ENCODE measurements around the gene ERG28.

- no peak for TF ChIP-seq EZH2 (IDR thresholded peaks at IDR 0.05; ENCODE audit: borderline replicate concordance, insufficient read depth, low read depth, low read length, poor library complexity, severe bottlenecking)
- no peak for TF ChIP-seq CTCF (IDR thresholded peaks at IDR 0.05)
Measured at GRCh38 chr14:75609606-75610475, 50.8 kb downstream of the ERG28 start.
